ENCODE results near the gene ST7L. TPM values are rescaled to one million over a fixed set of nuclear protein-coding genes. Genes with fewer than 3 reads are reported as not detected.

The ST7L gene
- total RNA-seq, 1 donor from 2014 or later = 13.1 TPM

GRCh38 chr1:112614460-112615065, 4.4 kb downstream of the ST7L start:
- ATAC-seq = peak; percentile 23

DNA sequence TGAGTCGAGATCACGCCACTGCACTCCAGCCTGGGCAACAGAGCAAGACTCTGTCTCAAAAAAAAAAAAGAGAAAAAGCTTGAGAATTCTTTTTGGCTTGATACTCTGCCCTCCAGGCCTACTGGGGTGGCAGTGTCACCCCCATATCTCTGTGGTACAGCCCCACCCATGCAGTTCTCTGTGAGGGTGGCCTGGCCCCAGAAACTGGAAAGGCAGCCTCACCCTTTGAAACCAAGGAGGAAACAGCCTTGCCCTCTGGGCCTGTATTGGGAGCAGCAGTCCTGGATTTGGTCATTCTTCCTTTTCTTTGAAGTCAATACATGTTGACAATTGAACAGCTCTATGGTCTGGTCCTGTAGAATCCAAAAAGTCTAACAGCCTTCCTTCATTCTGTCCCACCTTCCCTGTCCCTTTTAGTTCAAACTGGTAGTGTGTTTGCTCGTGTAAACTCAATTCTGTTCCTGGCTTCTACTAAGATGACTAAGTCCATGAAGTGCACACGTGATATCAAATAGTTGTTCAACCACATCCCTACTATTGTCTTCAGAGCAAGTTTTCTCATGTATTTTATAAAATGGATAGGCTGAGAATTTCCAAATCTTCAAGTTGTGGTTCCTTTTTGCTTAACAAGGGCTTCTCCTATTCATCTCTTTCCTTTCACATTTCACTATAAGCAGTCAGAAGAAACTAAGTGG, 13.2 kb downstream of the ST7L start:
- peak; percentile 97 for ATAC-seq

GRCh38 chr1:112603541-112603940, 15.4 kb downstream of the ST7L start:
- no peak for ATAC-seq

DNA sequence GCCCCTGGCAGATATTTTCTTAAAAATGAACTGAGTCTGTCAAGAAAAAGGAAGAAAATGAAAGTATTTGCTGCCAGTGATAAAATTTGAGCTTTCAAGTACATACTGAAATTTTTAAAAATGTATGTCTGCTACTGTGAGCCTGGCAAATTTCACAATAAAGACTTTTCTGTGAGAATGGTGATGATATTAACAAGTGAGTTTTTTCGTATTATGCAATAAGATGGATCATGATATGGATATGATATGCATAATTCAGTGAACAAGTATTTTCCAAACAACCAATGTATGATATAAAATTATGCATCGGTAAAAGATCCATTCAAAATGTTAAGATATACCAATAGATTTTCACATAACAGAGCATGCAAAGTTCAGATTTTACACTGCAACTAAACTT, 15.9 kb downstream of the ST7L start:
- ATAC-seq = no peak

DNA sequence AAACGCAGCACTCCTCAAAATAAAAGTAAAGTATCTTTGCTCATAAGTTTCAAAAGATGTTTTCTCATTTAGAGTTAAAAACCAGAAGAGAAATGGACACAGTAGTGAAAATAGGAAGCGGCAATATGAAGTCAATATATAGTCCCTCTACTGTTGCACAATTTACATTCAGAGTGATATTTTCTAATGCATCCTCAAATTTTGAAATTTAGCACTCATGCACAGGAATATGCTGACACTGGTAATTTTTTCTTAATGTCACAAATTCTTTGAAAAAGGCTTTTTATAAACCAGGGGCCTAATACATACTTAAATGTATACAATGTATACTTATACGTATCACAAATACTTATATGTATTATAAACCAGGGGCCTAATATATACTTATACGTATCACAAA, 19.5 kb downstream of the ST7L start:
- ATAC-seq = no peak

DNA sequence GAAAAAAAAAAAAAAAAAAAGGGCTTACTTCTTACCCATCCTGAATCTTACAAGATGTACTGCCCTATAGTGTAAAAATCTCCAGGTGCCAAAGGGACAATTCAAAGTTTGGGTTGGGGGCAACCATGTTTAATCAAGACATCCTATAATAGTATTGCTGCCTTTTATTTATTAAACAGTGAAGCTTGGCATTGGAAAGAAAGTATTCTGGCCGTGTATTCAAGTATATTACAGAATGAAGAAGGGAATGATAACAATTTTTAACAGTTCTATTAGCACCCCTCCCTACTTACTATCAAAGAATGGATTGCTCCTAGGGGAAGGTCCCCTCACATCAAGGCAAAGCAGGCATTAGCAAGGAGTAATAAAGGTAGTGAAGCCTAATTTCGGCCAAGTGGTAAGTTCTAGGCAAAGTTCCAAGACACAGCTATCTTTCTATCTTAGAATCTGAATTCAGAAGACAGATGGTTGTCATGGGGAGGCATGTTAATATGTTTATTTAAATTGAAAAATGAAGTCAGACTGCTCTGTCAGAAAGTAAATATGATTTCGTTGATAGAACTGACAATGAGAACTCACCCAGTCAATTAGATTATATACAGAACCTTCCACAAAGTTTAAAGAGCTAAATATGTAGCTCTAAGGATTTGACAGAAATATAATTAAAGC, 24.6 kb downstream of the ST7L start:
- ATAC-seq = no peak

DNA sequence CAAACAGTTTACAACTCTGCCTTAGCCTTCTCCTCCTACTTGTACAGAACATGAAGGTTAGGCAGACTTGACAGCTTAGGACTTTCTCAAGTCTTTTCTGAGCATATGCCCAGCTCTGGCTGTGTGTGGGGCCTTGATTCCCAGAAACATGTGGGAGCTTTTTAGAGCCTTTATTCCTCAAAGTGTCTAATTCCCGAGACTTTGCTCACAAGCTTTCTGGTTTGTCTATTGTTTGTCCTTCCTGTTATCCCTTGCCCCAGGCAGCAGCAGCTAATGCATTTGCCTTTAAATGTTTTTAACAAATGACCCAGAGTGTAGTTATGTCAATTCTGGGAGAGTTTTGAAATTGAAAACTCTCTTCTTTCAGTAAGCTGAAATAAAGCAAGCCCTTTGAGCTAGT, 29.2 kb downstream of the ST7L start:
- no peak for ATAC-seq

DNA sequence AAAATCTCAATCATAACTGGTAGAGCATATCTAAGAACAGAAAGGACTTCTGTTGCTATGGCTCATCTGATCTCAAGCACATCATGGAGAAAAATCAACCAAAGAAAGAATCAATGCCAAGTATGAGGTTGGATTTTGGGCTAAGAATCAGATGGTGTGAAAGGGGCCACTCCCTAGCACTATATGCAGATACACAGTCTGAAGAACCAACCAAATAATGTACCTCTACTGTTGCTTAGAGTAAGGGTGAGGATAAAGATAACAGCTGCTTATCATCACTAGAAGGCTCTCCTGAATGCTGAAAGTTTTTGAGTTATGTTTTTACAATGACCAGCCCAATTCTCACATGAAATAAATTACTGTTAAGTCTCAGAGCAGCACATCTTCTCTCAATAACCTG, 35.6 kb downstream of the ST7L start:
- ATAC-seq = no peak

DNA sequence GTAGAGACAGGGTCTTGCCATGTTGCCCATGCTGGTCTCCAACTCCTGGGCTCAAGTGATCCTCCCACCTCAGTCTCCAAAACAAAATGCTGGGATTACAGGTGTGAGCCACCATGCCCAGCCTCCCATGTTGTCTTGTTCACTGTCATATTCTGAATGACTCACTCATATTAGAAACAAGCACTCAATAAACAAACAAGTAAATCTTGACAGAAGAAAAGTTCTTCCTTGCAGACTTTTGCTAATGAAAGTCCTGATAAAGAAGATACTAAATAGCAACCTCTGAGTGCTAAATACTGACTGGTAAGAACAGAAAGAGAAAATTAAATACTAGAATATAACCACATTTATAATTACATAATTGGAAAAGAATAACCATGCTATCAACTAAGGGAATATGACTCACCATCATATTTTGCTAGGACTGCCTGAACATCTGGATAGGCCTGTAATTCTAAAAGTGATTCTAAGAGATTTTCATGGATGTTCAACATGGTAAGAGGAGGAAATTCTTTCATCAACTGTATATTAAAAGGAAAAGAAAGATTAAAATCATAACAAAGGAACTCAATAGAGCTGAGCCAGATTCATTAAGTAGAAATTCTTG, 37.3 kb downstream of the ST7L start:
- peak; percentile 59 for ATAC-seq

- ATAC-seq = no peak
Measured at GRCh38 chr1:112579801-112580510, 39.0 kb downstream of the ST7L start.

- no peak for ATAC-seq
Measured at GRCh38 chr1:112576240-112576639, 42.7 kb downstream of the ST7L start.

- ATAC-seq = no peak
Measured at GRCh38 chr1:112575154-112575804, 43.7 kb downstream of the ST7L start.

DNA sequence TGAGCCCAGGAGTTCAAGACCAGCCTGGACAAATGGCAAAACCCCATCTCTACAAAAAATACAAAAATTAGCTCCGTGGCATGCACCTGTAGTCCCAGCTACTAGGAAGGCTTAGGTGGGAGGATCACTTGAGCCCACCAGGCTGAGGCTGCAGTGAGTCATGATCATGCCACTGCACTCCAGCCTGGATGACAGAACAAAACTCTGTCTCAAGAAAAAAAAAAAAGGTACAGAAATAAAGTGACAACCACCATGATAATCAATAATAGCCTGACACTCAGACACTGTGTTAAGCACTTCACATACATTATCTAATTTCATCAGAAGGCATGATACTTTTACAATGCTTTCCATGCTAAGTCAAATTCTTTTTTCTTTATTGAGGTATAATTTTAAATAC, 53.1 kb downstream of the ST7L start:
- no peak for ATAC-seq

DNA sequence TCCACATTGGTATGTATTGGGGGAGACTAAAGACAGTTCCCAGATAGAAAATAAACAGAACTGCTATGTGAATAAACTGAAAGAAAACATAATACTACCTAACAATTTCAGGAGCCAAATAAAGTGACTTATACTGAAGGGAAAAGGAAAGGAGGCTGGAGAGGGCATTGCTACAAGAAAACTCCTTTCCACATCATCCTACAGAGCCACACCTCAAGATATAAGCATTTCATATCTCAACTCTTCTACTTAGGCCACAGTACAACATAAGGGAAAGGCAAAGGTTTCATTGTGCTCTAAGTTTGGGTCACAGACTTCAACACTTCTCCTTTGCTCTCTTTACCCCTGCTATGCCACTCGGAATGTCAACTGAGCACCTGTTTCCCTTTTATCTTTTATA, 54.9 kb downstream of the ST7L start:
- no peak for ATAC-seq

DNA sequence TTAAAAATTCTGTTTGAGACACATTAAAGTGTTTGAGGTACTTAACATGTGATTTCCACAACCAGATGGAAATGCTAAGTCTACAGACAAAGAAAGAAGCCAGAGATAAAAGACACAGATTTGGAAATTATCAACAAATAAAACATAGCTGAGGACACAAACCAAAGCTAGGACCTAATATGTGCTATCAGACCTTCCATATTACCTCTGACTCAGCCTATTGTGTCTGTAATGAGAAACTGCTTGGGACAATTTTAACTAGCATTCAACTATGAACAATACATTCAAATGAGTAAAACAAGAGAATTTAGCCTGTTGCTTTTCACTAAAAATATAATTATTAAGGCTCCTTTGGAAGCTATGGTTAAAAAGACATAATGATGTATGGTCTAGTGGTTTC, 55.6 kb downstream of the ST7L start:
- no peak for ATAC-seq

DNA sequence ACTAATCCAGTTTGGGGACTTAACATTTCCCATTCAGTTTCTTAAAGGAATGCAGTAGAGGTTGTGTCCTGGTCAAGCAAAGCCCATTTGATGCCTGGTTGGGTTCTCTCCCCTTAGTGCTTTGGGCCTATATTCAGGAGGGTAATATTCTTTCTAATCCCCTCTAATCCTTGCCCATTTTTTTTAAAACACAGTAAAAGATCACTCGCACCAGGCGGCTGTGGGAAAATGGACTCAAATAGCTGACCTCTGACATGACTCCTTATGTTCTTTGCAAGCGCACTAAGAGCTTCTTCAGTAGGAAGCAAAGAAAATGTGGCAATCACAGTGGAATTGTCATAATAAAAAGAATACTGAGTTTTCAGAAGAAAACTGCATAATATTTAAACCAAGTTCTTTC, 60.3 kb downstream of the ST7L start:
- no peak for ATAC-seq

- no peak for ATAC-seq
Measured at GRCh38 chr1:112557385-112557784, 61.6 kb downstream of the ST7L start.

- no peak for ATAC-seq
Measured at GRCh38 chr1:112554411-112554810, 64.5 kb downstream of the ST7L start.

GRCh38 chr1:112549590-112549989, 69.4 kb downstream of the ST7L start:
- ATAC-seq = no peak

DNA sequence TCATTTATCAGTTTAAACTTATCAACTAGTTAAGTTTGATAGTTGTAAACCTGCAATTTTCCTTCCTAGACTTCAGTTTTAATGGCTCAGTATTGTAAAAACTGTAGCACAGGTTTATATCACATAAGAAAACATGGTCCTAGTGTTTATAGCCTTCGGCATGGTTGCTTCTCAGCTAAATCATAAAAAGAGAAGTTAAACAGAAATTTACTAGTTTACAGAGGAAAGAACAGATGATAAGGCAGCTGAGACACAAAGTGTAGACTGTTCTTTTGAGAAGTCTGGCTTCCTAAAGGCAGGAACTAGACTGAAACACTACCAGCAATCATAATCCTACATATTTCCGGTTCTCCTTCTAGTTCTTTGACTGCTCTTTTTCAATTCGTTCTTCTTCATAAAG, 70.4 kb downstream of the ST7L start:
- no peak for ATAC-seq

- ATAC-seq = no peak
Measured at GRCh38 chr1:112546076-112546475, 72.9 kb downstream of the ST7L start.

DNA sequence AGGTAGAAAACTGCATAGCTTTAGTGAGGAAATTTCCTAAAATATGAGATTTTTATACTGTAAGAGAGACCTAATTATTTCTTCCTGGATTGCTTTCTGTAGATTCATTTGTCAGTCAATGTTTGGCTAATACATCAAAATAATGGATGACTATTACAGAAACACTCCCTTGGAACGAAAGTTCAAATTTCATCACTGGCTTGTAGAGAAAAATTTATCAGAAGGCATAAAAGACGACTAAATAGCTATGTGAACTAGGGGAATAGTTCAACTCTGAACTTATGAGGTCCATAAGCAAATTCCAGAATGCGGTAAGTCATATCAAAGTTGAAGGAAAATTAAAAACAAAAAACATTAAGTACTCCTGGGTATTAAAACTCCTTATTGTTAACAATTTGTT, 74.2 kb downstream of the ST7L start:
- peak; percentile 29 for ATAC-seq
